C4-2B (cell line): ENCODE measurements around the gene FBXL13.
"Not testable (repeated sequence)": the region's sequence is repeated elsewhere in the genome, so short reads cannot be mapped to it uniquely, and the experiment has no call there.

Source experiments
- H3K27ac ChIP-seq: fragments of 450-650 bp; 2 replicates; pipeline ENCODE4 v1.5.1; 2017
- ZFX ChIP-seq: fragments of 450-650 bp; IDR thresholded peaks from 2 replicates; pipeline ENCODE4 v1.6.1; 2017
- TF ChIP-seq, protein P1 (sequence below): fragments of 450-650 bp; conservative IDR thresholded peaks from 2 replicates; pipeline ENCODE4 v1.5.1; 2017; ENCODE audit warnings: mild to moderate bottlenecking

The FBXL13 gene

DNA sequence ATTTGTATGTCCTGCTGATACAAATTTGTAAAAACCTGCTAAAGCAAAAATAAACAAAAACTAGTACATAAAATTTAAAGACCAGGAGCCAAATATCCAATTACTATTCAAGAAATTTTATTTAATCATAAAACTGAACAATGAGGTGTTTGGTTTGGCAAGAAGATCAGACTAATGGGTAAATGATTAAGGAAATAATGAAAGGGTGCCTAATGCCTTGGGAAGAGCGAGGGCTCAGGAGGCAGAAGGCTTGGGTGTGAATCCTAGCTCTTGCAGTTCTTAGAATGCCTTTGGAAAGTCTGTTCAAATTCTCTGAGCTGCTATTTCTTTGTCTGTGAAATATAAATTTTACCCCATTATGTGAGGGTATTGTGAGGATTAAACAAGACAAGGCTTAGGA lies 41.9 kb upstream of the FBXL13 start:
- H3K27ac ChIP-seq, result no peak overlapping the region
- TF ChIP-seq, protein P1, sequence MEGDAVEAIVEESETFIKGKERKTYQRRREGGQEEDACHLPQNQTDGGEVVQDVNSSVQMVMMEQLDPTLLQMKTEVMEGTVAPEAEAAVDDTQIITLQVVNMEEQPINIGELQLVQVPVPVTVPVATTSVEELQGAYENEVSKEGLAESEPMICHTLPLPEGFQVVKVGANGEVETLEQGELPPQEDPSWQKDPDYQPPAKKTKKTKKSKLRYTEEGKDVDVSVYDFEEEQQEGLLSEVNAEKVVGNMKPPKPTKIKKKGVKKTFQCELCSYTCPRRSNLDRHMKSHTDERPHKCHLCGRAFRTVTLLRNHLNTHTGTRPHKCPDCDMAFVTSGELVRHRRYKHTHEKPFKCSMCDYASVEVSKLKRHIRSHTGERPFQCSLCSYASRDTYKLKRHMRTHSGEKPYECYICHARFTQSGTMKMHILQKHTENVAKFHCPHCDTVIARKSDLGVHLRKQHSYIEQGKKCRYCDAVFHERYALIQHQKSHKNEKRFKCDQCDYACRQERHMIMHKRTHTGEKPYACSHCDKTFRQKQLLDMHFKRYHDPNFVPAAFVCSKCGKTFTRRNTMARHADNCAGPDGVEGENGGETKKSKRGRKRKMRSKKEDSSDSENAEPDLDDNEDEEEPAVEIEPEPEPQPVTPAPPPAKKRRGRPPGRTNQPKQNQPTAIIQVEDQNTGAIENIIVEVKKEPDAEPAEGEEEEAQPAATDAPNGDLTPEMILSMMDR, result no peak
- no peak for TF ChIP-seq ZFX

DNA sequence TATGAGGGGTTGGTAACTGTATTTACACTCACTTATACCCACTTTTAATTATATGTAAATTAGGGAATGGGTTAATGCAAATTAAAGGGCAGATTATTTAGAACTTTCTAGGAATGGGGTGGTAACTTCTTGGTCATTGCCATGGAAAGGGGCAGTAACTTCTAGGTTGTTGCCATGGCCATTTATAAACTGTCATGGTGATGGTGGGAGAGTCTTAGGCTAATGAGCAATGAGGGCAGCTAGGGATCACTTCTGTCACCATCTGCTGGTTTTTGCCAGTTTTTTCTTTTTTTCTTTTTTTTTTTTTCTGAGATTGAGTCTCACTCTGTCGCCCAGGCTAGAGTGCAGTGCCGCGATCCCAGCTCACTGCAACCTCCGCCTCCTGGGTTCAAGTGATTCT lies 41.2 kb upstream of the FBXL13 start:
- H3K27ac ChIP-seq, result no peak overlapping the region
- no peak for TF ChIP-seq ZFX
- TF ChIP-seq, protein P1, result no peak

DNA sequence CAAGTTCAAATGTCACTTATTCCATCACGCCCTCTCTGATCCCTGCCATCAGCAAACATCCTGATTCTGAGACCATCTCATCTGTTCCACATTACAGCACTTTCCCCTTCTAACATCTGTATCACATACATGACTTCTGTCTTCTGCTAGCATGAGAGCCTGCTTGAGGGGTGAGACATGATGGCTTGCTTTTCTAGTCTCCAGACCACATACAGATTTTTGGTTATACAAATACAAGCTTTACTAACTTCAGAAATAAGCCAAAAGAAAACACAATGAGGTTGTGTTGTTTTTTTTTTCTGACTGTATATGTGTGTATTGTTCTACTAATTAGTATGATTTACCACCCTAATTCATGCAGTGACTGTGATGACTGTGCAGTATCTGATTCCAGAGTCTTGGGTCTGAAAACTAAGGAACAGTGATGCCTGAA lies 40.0 kb upstream of the FBXL13 start:
- no peak for TF ChIP-seq ZFX
- TF ChIP-seq, protein P1, result no peak
- H3K27ac ChIP-seq, result no peak overlapping the region

DNA sequence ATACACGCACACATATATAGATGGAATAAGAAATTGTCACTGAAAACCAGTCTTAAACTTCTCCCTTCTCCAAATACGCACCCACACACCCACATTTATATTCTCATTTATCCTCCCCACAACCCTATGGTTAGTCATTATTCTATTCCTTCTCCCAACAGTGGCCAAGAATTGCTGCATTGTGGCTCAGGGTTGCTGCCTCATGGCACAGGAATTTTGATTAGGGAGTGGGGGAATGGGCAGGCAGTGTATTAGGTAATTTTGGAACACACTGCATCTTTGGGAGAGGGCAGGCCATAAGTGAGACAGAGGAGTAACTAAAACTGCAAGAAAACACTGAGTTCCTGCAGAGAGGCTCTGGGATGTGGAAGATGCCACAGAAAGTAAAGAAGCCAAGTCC lies 38.6 kb upstream of the FBXL13 start:
- TF ChIP-seq, protein P1, result no peak
- TF ChIP-seq ZFX, result no peak
- no peak overlapping the region for H3K27ac ChIP-seq

DNA sequence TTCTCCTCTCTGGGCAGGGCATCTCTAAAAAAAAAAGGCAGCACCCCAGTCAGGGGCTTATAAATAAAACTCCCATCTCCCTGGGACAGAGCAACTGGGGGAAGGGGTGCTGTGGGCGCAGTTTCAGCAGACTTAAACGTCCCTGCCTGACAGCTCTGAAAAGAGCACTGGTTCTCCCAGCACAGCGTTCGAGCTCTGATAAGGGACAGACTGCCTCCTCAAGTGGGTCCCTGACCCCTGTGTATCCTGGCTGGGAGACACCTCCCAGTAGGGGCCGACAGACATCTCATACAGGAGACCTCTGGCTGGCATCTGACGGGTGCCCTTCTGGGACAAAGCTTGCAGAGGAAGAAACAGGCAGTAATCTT lies 32.1 kb upstream of the FBXL13 start:
- not testable (repeated sequence) for H3K27ac ChIP-seq

DNA sequence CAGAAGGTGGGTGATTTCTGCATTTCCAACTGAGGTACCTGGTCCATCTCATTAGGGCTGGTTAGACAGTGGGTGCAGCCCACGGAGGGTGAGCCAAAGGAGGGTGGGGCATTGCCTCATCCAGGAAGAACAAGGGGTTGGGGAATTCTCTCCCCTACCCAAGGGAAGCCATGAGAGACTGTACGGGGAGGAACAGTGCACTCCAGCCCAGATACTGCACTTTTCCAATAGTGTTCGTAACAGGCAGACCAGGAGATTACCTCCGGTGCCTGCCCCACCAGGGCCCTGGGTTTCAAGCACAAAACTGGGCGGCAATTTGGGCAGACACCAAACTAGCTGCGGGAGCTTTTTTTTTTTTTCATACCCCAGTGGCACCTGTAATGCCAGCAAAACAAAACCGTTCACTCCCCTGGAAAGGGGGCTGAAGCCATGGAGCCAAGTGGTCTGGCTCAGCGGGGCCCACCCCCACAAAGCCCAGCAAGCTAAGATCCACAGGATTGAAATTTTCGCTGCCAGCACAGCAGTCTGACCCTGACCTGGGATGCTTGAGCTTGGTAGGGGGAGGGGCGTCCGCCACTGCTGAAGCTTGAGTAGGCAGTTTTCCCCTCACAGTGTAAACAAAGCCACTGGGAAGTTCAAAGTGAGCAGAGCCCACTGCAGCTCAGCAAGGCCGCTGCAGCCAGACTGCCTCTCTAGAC lies 31.6 kb upstream of the FBXL13 start:
- H3K27ac ChIP-seq, result no peak overlapping the region
- TF ChIP-seq ZFX, result no peak
- TF ChIP-seq, protein P1, result no peak

DNA sequence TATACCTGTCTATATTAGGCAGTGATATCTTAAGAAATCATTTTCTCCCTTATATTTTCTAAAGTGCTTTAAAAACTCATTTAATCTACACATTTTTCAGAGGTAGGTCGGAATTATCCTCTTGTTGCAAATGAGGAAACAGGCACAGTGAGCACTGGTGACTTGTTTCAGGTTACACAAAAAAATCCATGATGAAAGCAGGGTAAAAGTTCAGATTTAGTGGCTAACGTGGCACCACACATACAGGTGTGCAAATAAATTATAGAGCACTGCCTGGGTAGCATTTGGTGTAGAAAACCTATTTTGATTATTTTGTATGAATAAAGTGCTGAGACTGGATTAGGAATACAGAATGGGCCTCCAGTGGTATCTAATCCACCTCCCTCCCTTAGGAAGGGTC lies 26.9 kb upstream of the FBXL13 start:
- TF ChIP-seq, protein P1, result no peak
- TF ChIP-seq ZFX, result no peak

DNA sequence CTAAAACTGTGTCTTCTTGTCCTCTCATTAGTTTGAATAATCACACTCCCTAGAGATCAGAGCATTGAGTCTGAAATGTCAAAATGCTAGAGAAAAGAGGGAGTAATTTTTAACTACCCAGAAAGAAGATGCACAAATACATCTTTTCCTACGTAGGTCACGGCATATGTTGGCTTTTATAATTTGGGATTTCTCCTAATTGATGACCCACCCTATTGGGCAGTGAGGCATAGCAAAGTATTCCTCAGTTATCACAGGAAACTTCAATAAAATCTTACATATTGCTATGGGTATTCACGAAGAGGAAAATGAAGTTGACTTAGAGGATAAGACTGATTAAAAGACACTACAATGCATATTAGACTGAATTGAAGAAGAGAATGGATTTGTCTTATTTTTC lies 25.8 kb upstream of the FBXL13 start:
- no peak overlapping the region for H3K27ac ChIP-seq
- TF ChIP-seq, protein P1, result no peak
- TF ChIP-seq ZFX, result no peak

More for the DNA sequence above, 26.9 kb upstream of the FBXL13 start:
- no peak overlapping the region for H3K27ac ChIP-seq
